A673 (cell line): ENCODE data around the gene CNFN. TPM values are rescaled to one million over a fixed set of nuclear protein-coding genes. Genes with fewer than 3 reads are reported as not detected.

Source experiments
- BruUV-seq: library from RNA; stranded (reverse); fragments of 400-500 nt; replicated peaks from 2 replicates; lab custom pipeline; 2021; lab: Mats Ljungman, UMichigan
- CTCF ChIA-PET: fragments of 300-600 bp; sonication (Branson Sonifier 250); formaldehyde crosslinking; loops from one replicate; lab custom pipeline; 2022; ENCODE audit warnings: antibody characterized with exemption; lab: Charles Lee
- POLR2A ChIA-PET: fragments of 300-600 bp; sonication (Branson Sonifier 250); formaldehyde crosslinking; loops from one replicate; lab custom pipeline; 2022; ENCODE audit warnings: antibody characterized with exemption; ENCODE audit not compliant: low non-redundant PET; lab: Charles Lee
- DNase-seq: peaks from one replicate; pipeline ENCODE4 v3.0.0-alpha.2; 2015; ENCODE audit warnings: low spot score
- H3K27ac ChIP-seq: fragments of 200-600 bp; sonication (generic); 2 replicates; pipeline ENCODE4 v1.5.1; 2016; ENCODE audit warnings: mixed run types, low read depth, mild to moderate bottlenecking, mixed read lengths, antibody characterized with exemption, low read length; ENCODE audit not compliant: poor library complexity, severe bottlenecking
- H3K27me3 ChIP-seq: fragments of 200-600 bp; sonication (generic); replicated peaks from 2 replicates; pipeline ENCODE4 v1.6.1; 2017; ENCODE audit warnings: mixed run types, low read depth, mild to moderate bottlenecking, mixed read lengths, antibody characterized with exemption, low read length; ENCODE audit not compliant: insufficient read depth, poor library complexity
- H3K36me3 ChIP-seq: fragments of 200-600 bp; sonication (generic); 2 replicates; pipeline ENCODE4 v1.6.1; 2016; ENCODE audit warnings: mixed run types, mild to moderate bottlenecking, mixed read lengths, antibody characterized with exemption, low read length; ENCODE audit not compliant: insufficient read depth, poor library complexity, severe bottlenecking
- H3K4me1 ChIP-seq: fragments of 200-600 bp; sonication (generic); 2 replicates; pipeline ENCODE4 v1.6.1; 2017; ENCODE audit warnings: mixed run types, mild to moderate bottlenecking, mixed read lengths, antibody characterized with exemption, low read length; ENCODE audit not compliant: insufficient read depth, poor library complexity, severe bottlenecking
- H3K4me3 ChIP-seq: fragments of 200-600 bp; sonication (generic); 2 replicates; pipeline ENCODE4 v1.5.1; 2016; ENCODE audit warnings: low read depth, mixed run types, mild to moderate bottlenecking, mixed read lengths, low read length; ENCODE audit not compliant: poor library complexity, severe bottlenecking
- H3K9me3 ChIP-seq: fragments of 200-600 bp; sonication (generic); 2 replicates; pipeline ENCODE4 v1.6.1; 2016; ENCODE audit warnings: mixed run types, low read depth, mild to moderate bottlenecking, mixed read lengths, antibody characterized with exemption, low read length; ENCODE audit not compliant: poor library complexity, severe bottlenecking
- EZH2 ChIP-seq: fragments of 200-600 bp; sonication (generic); IDR thresholded peaks from 2 replicates; pipeline ENCODE4 v1.6.1; 2017; ENCODE audit warnings: borderline replicate concordance, low read depth, mild to moderate bottlenecking, mixed read lengths, antibody characterized with exemption, low read length; ENCODE audit not compliant: poor library complexity, severe bottlenecking
- intact Hi-C: fragments of 100-400 bp; cut with micrococcal nuclease; formaldehyde crosslinking; loops from one replicate; pipeline ENCODE4 v1.10.0; 2022; ENCODE audit not compliant: unreplicated experiment
- total RNA-seq: library from RNA; stranded (reverse); gene quantifications from 2 replicates; pipeline ENCODE4 v1.2.3, GENCODE V29; 2021
- TF ChIP-seq, protein P1 (sequence below): fragments of 300-800, 200-600 bp; sonication (generic); conservative IDR thresholded peaks from 2 replicates; pipeline ENCODE4 v1.5.1; 2017; ENCODE audit warnings: low read depth, mild to moderate bottlenecking, antibody characterized with exemption, low read length, moderate library complexity, mixed read lengths

The CNFN gene
- total RNA-seq, 1 experiment from 2014 or later = not detected

DNA sequence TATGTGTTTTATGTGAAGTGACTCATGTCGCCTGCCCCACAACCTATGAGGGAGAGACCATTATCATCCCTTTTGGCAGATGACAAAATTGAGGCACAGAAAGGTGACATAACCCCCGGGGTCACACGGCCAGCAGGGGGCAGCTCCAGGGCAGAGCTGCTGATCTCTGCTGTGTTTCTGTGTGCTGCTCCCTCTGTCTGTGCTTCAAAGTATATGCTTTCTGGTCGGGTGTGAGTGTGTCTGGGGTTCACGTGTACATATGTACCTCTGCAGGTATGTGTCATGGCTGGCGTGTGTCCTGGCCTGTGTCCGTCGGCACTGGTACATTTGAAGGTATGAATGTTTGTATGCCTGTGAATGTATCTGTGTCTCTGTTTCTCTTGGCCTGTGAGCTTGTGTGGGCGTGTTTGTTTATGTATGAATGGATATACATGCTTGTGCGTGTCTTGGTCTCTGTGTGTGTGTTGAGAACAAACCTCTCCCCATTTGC, 30.0 kb upstream of the CNFN start:
- Histone ChIP-seq H3K36me3 (no peaks in the 10 kb centered on the region), H3K27me3 (no peaks in the 10 kb centered on the region), H3K27ac (no peak overlapping the region), H3K4me3 (no peak overlapping the region), H3K9me3 (no peaks in the 10 kb centered on the region), H3K4me1 (peaks cover 17% of the 10 kb centered on the region)
- ChIA-PET POLR2A (no interaction called here), CTCF (interaction anchor here (0.6 kb wide), 1 partner anchor 36 kb away, joined by 4 read pairs; no protein-coding TSS in a partner anchor)
- no peak for TF ChIP-seq EZH2
- TF ChIP-seq, protein P1, sequence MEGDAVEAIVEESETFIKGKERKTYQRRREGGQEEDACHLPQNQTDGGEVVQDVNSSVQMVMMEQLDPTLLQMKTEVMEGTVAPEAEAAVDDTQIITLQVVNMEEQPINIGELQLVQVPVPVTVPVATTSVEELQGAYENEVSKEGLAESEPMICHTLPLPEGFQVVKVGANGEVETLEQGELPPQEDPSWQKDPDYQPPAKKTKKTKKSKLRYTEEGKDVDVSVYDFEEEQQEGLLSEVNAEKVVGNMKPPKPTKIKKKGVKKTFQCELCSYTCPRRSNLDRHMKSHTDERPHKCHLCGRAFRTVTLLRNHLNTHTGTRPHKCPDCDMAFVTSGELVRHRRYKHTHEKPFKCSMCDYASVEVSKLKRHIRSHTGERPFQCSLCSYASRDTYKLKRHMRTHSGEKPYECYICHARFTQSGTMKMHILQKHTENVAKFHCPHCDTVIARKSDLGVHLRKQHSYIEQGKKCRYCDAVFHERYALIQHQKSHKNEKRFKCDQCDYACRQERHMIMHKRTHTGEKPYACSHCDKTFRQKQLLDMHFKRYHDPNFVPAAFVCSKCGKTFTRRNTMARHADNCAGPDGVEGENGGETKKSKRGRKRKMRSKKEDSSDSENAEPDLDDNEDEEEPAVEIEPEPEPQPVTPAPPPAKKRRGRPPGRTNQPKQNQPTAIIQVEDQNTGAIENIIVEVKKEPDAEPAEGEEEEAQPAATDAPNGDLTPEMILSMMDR = peak; percentile 52
- DNase-seq = peak; percentile 23
- BruUV-seq = no TSS peak
- intact Hi-C loops = no loop called here

DNA sequence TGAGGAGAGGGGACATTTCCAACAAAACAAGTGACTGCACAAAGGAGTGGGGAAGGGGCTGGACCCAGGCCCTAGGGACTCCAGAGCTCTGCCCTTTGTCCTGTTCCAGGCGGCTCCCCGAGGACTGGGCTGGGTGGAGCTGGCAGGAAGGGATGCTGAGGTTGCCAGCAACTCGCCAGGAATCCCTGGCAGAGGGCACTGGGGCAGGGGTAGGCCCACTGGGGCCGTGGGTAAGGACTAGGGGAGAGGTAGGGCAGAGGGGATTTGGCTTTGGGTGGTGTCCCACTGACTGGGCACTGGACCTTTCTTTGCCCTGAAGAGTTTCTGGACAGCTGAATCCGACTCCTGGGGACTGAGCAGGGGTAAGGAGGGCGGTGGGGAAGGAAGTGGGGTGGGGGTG, 29.2 kb upstream of the CNFN start:
- peaks cover 17% of the 10 kb centered on the region for H3K4me1 ChIP-seq
- CTCF ChIA-PET = interaction anchor here (0.6 kb wide), 2 partner anchors 35 to 1135 kb away, joined by 3 to 4 read pairs; no protein-coding TSS in a partner anchor
- intact Hi-C loops = no loop called here
- BruUV-seq = no TSS peak
- H3K27me3 ChIP-seq = no peaks in the 10 kb centered on the region
- POLR2A ChIA-PET = interaction anchor here (0.6 kb wide), 1 partner anchor 138 kb away, joined by 9 read pairs; no protein-coding TSS in a partner anchor
- H3K4me3 ChIP-seq = no peak overlapping the region
- no peak for TF ChIP-seq EZH2
- TF ChIP-seq, protein P1 = no peak
- no peak for DNase-seq
- H3K9me3 ChIP-seq = no peaks in the 10 kb centered on the region
- H3K36me3 ChIP-seq = no peaks in the 10 kb centered on the region
- no peak overlapping the region for H3K27ac ChIP-seq

DNA sequence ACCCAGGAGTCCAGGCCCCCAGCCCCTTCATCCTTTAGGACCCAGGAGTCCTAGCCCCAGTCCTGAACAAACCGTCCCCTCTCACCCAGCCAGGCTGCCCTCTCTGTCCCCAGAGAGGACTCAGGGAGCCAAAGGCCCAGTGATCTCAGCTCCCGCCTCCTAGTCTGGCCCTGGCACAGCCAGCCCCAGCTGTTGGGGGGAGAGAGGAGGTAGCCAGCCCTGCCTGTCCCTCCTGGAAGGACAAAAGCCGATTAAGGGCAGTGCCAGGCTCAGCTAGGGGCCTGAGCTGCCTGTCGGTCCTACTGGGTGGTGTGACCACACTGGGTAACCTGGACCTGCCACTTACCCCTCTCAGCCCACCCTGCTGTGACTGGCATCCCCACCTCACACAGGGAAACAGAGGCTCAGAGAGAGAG, 22.6 kb upstream of the CNFN start:
- Histone ChIP-seq H3K4me3 (no peak overlapping the region), H3K36me3 (no peaks in the 10 kb centered on the region), H3K4me1 (no peaks in the 10 kb centered on the region), H3K9me3 (no peaks in the 10 kb centered on the region), H3K27ac (no peak overlapping the region), H3K27me3 (no peaks in the 10 kb centered on the region)
- BruUV-seq = no TSS peak
- CTCF ChIA-PET = no interaction called here
- intact Hi-C loops = no loop called here
- POLR2A ChIA-PET = no interaction called here
- no peak for DNase-seq
- TF ChIP-seq EZH2 = no peak
- TF ChIP-seq, protein P1 = no peak
